Endothelial cell of umbilical vein (primary cell): ENCODE measurements around the gene SNX33. TPM values are rescaled to one million over a fixed set of nuclear protein-coding genes. Genes with fewer than 3 reads are reported as not detected.

Experiments used
- BruUV-seq: library from RNA; stranded (reverse); fragments of 400-500 nt; replicated peaks from 2 replicates; lab custom pipeline; 2021; lab: Mats Ljungman, UMichigan
- CTCF ChIA-PET: fragments of 300-600, 350-600 bp; sonication (Branson Sonifier 250); formaldehyde crosslinking; loops from one replicate; lab custom pipeline; 2021; ENCODE audit warnings: antibody characterized with exemption, inconsistent platforms; lab: Charles Lee
- POLR2A ChIA-PET: fragments of 300-600, 350-600 bp; sonication (Branson Sonifier 250); formaldehyde crosslinking; loops from one replicate; lab custom pipeline; 2021; ENCODE audit warnings: antibody characterized with exemption, inconsistent platforms; lab: Charles Lee
- DNase-seq: peaks from one replicate; pipeline ENCODE4 v3.0.0-alpha.2; 2011; ENCODE audit warnings: low read depth, low spot score
- FAIRE-seq: peaks from 2 replicates; lab custom pipeline; 2011; peaks lifted over from hg19 to GRCh38; lab: Jason Lieb, UNC
- H2AFZ ChIP-seq: 2 replicates; pipeline ENCODE4 v1.6.0; 2012; ENCODE audit warnings: low read depth, low read length, control low read depth, inconsistent platforms
- H3K27ac ChIP-seq: 2 replicates; pipeline ENCODE4 v1.5.1; 2011; ENCODE audit warnings: low read depth, mild to moderate bottlenecking, control low read depth, low read length, moderate library complexity; ENCODE audit not compliant: insufficient read depth
- H3K27me3 ChIP-seq, 2 experiments: 2 replicates each; pipeline versions ENCODE4 v1.6.0 to v1.6.1; 2011; ENCODE audit warnings: low read length in 2 of 2, mixed read lengths in 1 of 2; ENCODE audit not compliant: control insufficient read depth in 2 of 2, insufficient read depth in 2 of 2
- H3K36me3 ChIP-seq, 2 experiments: 2 replicates in 1 of 2; 3 replicates in 1 of 2; pipeline ENCODE4 v1.5.1; 2011; ENCODE audit warnings: low read length in 2 of 2, mild to moderate bottlenecking in 1 of 2, moderate library complexity in 1 of 2; ENCODE audit not compliant: control insufficient read depth in 2 of 2, insufficient read depth in 2 of 2; ENCODE audit errors: extremely low read depth in 1 of 2
- H3K4me1 ChIP-seq: 3 replicates; pipeline ENCODE4 v1.5.1; 2011; ENCODE audit warnings: mild to moderate bottlenecking, low read length; ENCODE audit not compliant: control insufficient read depth, insufficient read depth; ENCODE audit errors: extremely low read depth
- H3K4me2 ChIP-seq: 2 replicates; pipeline ENCODE4 v1.6.1; 2011; ENCODE audit warnings: low read length, control low read depth, mixed read lengths; ENCODE audit not compliant: insufficient read depth
- H3K4me3 ChIP-seq, 3 experiments: fragments of 200-600 bp in 1 of 3; sonication (generic), shearing (Covaris generic) in 1 of 3; replicated peaks in 1 of 3; 2 replicates each; pipeline ENCODE4 v1.5.1; 2011 to 2016; ENCODE audit warnings: control low read depth in 3 of 3, low read length in 3 of 3, mild to moderate bottlenecking in 2 of 3, inconsistent platforms in 1 of 3, low read depth in 1 of 3, moderate library complexity in 1 of 3; ENCODE audit not compliant: insufficient read depth in 1 of 3
- H3K79me2 ChIP-seq: 2 replicates; pipeline ENCODE4 v1.6.0; 2012; ENCODE audit warnings: low read length, inconsistent platforms; ENCODE audit not compliant: control insufficient read depth, insufficient read depth
- H3K9ac ChIP-seq: replicated peaks from 2 replicates; pipeline ENCODE3; 2011; ENCODE audit warnings: low read length, control low read depth; ENCODE audit not compliant: insufficient read depth; ENCODE audit errors: extremely low read depth
- H3K9me1 ChIP-seq: replicated peaks from 3 replicates; pipeline ENCODE4 v1.6.0; 2011; ENCODE audit warnings: mild to moderate bottlenecking, low read length; ENCODE audit not compliant: control insufficient read depth, insufficient read depth; ENCODE audit errors: extremely low read depth
- H3K9me3 ChIP-seq: replicated peaks from 2 replicates; pipeline ENCODE4 v1.5.1; 2012; ENCODE audit warnings: low read length, inconsistent platforms; ENCODE audit not compliant: control insufficient read depth, insufficient read depth
- H4K20me1 ChIP-seq: replicated peaks from 2 replicates; pipeline ENCODE3; 2011; ENCODE audit warnings: mild to moderate bottlenecking, low read length; ENCODE audit not compliant: control insufficient read depth, insufficient read depth; ENCODE audit errors: extremely low read depth
- EZH2 ChIP-seq: IDR thresholded peaks from 2 replicates; pipeline ENCODE4 v1.6.1; 2012; ENCODE audit warnings: borderline replicate concordance, low read depth, mild to moderate bottlenecking, moderate library complexity, low read length, inconsistent platforms; ENCODE audit not compliant: severe bottlenecking
- FOS ChIP-seq: IDR thresholded peaks from 2 replicates; pipeline ENCODE4 v1.6.1; 2011; ENCODE audit warnings: mild to moderate bottlenecking, low read length, moderate library complexity, borderline replicate concordance; ENCODE audit not compliant: insufficient read depth
- GATA2 ChIP-seq: IDR thresholded peaks from 2 replicates; pipeline ENCODE4 v1.7.0; 2011; ENCODE audit warnings: low read depth, mild to moderate bottlenecking, moderate library complexity, mixed read lengths, low read length; ENCODE audit not compliant: insufficient read length, insufficient read depth
- JUN ChIP-seq: IDR thresholded peaks from 2 replicates; pipeline ENCODE4 v1.6.1; 2011; ENCODE audit warnings: borderline replicate concordance, low read depth; ENCODE audit not compliant: insufficient read length, insufficient read depth
- MYC ChIP-seq: IDR thresholded peaks from one replicate; pipeline ENCODE4 v1.6.1; 2011; ENCODE audit warnings: mild to moderate bottlenecking, low read depth, low read length
- POLR2A ChIP-seq: IDR thresholded peaks from 2 replicates; pipeline ENCODE4 v1.6.1; 2012; ENCODE audit warnings: low read depth, mild to moderate bottlenecking, control low read depth, low read length
- POLR2AphosphoS5 ChIP-seq: IDR thresholded peaks from 2 replicates; pipeline ENCODE4 v1.6.1; 2012; ENCODE audit warnings: low read depth, mild to moderate bottlenecking, control low read depth, low read length, moderate library complexity; ENCODE audit not compliant: insufficient read depth
- dilution Hi-C: fragments of 300-500 bp; cut with MboI; formaldehyde crosslinking; loops from one replicate; pipeline ENCODE4 v1.15.0; 2019; ENCODE audit warnings: low sequenced_read_pairs; ENCODE audit not compliant: extremely low pct_ligation_motif_present
- intact Hi-C: fragments of 100-400 bp; cut with micrococcal nuclease; formaldehyde crosslinking; loops from one replicate; pipeline ENCODE4 v1.10.0; 2022
- polyA plus RNA-seq, 4 experiments: library from polyadenylated mRNA; depleted of rRNA in 3 of 4; stranded (reverse) in 3 of 4; unstranded in 1 of 4; fragments of >200 nt; gene quantifications; 2 replicates each; pipeline versions ENCODE4 v1.2.1 to v1.2.3, GENCODE V29; 2011 to 2012; ENCODE audit warnings: missing spikeins in 1 of 4
- total RNA-seq: library from RNA; stranded (reverse); gene quantifications from 2 replicates; pipeline ENCODE4 v1.2.3, GENCODE V29; 2021
- TF ChIP-seq, protein P1 (sequence below), 2 donors: IDR thresholded peaks; 1 replicate in 1 of 2; 2 replicates in 1 of 2; pipeline ENCODE4 v1.5.1; 2011; ENCODE audit warnings: low read length in 2 of 2, mild to moderate bottlenecking in 2 of 2, moderate library complexity in 2 of 2, control low read depth in 1 of 2, inconsistent platforms in 1 of 2, low read depth in 1 of 2; ENCODE audit not compliant: insufficient read depth in 1 of 2; ENCODE audit errors: extremely low read depth in 1 of 2
- TF ChIP-seq, protein P2 (sequence below): IDR thresholded peaks from 2 replicates; pipeline ENCODE4 v1.6.1; 2011; ENCODE audit not compliant: insufficient read depth, insufficient read length

Gene SNX33
- total and polyA plus RNA-seq, 2 donors (not counting 3 experiments of a cell fraction or from before 2014, with no cell fraction given): 7.9 to 12.6 TPM

DNA sequence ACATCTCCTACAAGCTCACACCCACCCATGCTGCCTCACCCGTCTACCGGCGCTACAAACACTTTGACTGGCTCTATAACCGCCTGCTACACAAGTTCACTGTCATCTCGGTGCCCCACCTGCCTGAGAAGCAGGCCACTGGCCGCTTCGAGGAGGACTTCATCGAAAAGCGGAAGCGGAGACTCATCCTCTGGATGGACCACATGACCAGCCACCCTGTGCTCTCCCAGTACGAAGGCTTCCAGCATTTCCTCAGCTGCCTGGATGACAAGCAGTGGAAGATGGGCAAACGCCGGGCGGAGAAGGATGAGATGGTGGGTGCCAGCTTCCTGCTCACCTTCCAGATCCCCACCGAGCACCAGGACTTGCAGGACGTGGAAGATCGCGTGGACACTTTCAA lies 2.1 kb downstream of the SNX33 start:
- peaks cover 0 to 2% of the 10 kb centered on the region in 2 experiments for H3K36me3 ChIP-seq
- H3K4me2 ChIP-seq: no peak overlapping the region
- no peaks in the 10 kb centered on the region for H3K27me3 ChIP-seq
- CTCF ChIA-PET: interaction anchor here (1.0 kb wide), 1 partner anchor 37 kb away, joined by 3 read pairs; no protein-coding TSS in a partner anchor
- no peaks in the 10 kb centered on the region for H3K9me3 ChIP-seq
- peaks cover 3% of the 10 kb centered on the region for H3K79me2 ChIP-seq
- FAIRE-seq: no peak
- H3K4me3 ChIP-seq: no peak overlapping the region
- DNase-seq: no peak
- intact Hi-C loops (no loop called here), dilution Hi-C loops (no loop called here)
- no peaks in the 10 kb centered on the region for H3K9me1 ChIP-seq
- H3K9ac ChIP-seq: no peak overlapping the region
- no peaks in the 10 kb centered on the region for H4K20me1 ChIP-seq
- H3K4me1 ChIP-seq: peaks cover 29% of the 10 kb centered on the region
- no TSS peak for BruUV-seq
- TF ChIP-seq POLR2AphosphoS5: no peak
- TF ChIP-seq, protein P1, sequence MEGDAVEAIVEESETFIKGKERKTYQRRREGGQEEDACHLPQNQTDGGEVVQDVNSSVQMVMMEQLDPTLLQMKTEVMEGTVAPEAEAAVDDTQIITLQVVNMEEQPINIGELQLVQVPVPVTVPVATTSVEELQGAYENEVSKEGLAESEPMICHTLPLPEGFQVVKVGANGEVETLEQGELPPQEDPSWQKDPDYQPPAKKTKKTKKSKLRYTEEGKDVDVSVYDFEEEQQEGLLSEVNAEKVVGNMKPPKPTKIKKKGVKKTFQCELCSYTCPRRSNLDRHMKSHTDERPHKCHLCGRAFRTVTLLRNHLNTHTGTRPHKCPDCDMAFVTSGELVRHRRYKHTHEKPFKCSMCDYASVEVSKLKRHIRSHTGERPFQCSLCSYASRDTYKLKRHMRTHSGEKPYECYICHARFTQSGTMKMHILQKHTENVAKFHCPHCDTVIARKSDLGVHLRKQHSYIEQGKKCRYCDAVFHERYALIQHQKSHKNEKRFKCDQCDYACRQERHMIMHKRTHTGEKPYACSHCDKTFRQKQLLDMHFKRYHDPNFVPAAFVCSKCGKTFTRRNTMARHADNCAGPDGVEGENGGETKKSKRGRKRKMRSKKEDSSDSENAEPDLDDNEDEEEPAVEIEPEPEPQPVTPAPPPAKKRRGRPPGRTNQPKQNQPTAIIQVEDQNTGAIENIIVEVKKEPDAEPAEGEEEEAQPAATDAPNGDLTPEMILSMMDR (IDR thresholded peaks at IDR 0.05; ENCODE audit: extremely low read depth in 1 of 2, insufficient read depth in 1 of 2, low read depth in 1 of 2, low read length in 2 of 2): no peak
- no peak for TF ChIP-seq JUN
- TF ChIP-seq GATA2: no peak
- no peak for TF ChIP-seq EZH2
- no peak for TF ChIP-seq POLR2A
- TF ChIP-seq, protein P2, sequence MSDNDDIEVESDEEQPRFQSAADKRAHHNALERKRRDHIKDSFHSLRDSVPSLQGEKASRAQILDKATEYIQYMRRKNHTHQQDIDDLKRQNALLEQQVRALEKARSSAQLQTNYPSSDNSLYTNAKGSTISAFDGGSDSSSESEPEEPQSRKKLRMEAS: no peak
- no peak for TF ChIP-seq FOS
- TF ChIP-seq MYC: no peak
- no peak overlapping the region for H2AFZ ChIP-seq
- POLR2A ChIA-PET: no interaction called here
- H3K27ac ChIP-seq: no peak overlapping the region
